Measurements from ENCODE around the gene SPAG17.

Gene SPAG17

DNA sequence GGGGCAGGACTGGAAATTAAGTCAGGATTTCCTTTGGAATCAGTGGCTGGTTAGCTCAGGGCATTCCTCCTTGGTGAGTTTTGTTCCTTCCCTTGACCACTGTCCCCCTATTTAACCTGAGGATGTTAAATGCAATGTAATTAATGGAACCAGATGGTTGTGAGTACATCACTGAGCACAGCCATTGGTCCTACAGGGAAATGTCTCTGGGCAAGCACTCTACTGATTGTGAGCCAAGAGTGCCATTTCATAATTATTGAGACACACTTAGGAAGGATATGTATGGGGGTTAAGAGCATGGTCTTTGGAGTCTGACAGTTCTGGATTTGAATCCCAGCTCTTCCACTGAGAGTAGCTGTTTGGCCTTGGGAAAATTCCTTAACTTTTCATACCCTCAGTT is 74.4 kb downstream of the SPAG17 start:
- Histone ChIP-seq H3K36me3 (no peaks in the 10 kb centered on the region), H3K27me3 (peaks cover 8% of the 10 kb centered on the region; the same call in 1 of the 2 replicates), H3K9me3 (no peaks in the 10 kb centered on the region), H3K4me1 (no peaks in the 10 kb centered on the region), H3K4me3 (ENCODE audit: low read depth, low read length) (no peak overlapping the region)
- TF ChIP-seq, protein P1, sequence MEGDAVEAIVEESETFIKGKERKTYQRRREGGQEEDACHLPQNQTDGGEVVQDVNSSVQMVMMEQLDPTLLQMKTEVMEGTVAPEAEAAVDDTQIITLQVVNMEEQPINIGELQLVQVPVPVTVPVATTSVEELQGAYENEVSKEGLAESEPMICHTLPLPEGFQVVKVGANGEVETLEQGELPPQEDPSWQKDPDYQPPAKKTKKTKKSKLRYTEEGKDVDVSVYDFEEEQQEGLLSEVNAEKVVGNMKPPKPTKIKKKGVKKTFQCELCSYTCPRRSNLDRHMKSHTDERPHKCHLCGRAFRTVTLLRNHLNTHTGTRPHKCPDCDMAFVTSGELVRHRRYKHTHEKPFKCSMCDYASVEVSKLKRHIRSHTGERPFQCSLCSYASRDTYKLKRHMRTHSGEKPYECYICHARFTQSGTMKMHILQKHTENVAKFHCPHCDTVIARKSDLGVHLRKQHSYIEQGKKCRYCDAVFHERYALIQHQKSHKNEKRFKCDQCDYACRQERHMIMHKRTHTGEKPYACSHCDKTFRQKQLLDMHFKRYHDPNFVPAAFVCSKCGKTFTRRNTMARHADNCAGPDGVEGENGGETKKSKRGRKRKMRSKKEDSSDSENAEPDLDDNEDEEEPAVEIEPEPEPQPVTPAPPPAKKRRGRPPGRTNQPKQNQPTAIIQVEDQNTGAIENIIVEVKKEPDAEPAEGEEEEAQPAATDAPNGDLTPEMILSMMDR (IDR thresholded peaks at IDR 0.05; ENCODE audit: low read depth, low read length) = no peak
- DNase-seq = no peak

DNA sequence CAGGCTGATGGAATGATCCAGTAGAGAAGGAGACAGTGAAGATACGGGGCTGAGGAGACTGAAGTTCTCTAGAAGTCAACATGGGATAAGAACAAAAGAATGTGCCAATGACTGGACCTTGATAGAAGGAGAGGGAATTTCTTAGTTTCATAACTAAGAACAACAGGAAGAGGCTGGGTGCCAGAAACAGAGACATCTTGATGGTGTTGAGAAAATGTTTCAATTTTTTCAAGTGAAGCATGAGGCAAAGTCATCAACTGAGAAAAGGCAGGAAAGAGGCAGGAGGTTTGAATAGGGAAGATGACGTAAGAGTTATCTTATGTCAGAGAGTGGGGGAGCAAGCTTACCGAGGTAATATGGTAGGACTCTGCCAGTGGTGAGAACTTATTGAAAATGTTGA is 80.1 kb downstream of the SPAG17 start:
- Histone ChIP-seq H3K4me1 (no peaks in the 10 kb centered on the region), H3K4me3 (ENCODE audit: low read depth, low read length) (no peak overlapping the region), H3K9me3 (no peaks in the 10 kb centered on the region), H3K27me3 (no peaks in the 10 kb centered on the region), H3K36me3 (no peaks in the 10 kb centered on the region)
- TF ChIP-seq, protein P1 (IDR thresholded peaks at IDR 0.05; ENCODE audit: low read depth, low read length) = no peak
- DNase-seq = no peak

DNA sequence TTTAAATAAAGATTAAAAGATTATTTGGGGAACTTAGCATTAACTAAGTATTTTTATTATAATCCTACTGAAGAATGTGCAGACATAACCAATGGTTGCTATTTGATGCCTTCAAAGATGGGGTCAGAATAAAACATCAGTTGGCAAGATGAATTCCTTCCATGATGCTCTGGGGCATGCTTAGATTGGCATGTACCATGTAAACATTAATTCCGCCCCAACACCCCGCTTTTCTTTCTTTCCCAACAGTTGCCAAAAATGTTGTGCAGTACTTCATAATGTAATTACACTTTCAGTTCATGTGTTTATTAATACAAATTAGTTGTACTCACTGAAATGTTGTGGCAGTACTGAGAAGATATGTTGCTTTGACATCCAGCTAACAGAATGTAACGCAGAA is 82.6 kb downstream of the SPAG17 start:
- DNase-seq = no peak
- TF ChIP-seq, protein P1 (IDR thresholded peaks at IDR 0.05; ENCODE audit: low read depth, low read length) = no peak
- H3K4me1 ChIP-seq = no peaks in the 10 kb centered on the region
- no peaks in the 10 kb centered on the region for H3K36me3 ChIP-seq
- no peak overlapping the region for H3K4me3 ChIP-seq (ENCODE audit: low read depth, low read length)
- H3K27me3 ChIP-seq = peaks cover 2% of the 10 kb centered on the region; the same call in 1 of the 2 replicates
- no peaks in the 10 kb centered on the region for H3K9me3 ChIP-seq

DNA sequence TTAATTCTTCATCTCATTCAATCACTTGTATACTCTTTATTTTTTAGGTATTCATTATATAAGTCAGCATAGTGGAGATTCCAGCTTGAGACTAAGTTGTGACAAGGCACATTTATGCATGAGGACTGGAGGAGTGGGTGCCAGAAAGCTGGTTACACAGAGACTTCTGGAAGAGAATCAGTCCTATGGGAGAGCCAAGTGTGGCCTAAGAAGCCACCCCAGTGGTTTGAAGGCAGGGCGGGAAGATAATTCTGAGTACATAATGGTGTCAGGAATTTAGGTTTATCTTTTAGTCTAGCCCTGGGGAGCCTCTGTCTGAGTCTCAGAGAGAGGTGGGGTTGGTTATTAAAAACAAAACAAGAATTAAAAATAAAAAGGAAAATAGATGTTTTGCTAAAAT is 83.0 kb downstream of the SPAG17 start:
- Histone ChIP-seq H3K36me3 (no peaks in the 10 kb centered on the region), H3K9me3 (no peaks in the 10 kb centered on the region), H3K4me1 (no peaks in the 10 kb centered on the region), H3K27me3 (peaks cover 2% of the 10 kb centered on the region; the same call in 1 of the 2 replicates), H3K4me3 (ENCODE audit: low read depth, low read length) (no peak overlapping the region)
- TF ChIP-seq, protein P1 (IDR thresholded peaks at IDR 0.05; ENCODE audit: low read depth, low read length) = no peak
- DNase-seq = no peak

DNA sequence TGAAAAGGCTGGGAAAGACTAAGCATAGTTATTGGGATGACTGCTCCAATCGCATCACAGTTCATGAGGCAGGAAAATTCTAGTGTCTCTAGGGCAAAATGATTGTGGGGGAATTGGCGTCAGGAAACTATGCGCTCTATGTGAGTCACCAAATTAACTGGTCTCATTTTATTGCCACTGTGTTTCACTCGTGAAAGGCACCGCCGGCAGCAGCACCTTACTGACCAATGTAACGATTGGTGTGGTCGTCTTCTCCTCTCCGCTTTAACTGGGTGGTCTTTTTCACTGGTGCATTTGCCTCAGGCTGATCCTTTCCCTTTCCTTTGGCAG is 83.5 kb downstream of the SPAG17 start:
- H3K4me1 ChIP-seq = no peaks in the 10 kb centered on the region
- H3K9me3 ChIP-seq = no peaks in the 10 kb centered on the region
- H3K36me3 ChIP-seq = no peaks in the 10 kb centered on the region
- TF ChIP-seq, protein P1 (IDR thresholded peaks at IDR 0.05; ENCODE audit: low read depth, low read length) = no peak
- peaks cover 2% of the 10 kb centered on the region; the same call in 1 of the 2 replicates for H3K27me3 ChIP-seq
- H3K4me3 ChIP-seq (ENCODE audit: low read depth, low read length) = no peak overlapping the region
- no peak for DNase-seq

DNA sequence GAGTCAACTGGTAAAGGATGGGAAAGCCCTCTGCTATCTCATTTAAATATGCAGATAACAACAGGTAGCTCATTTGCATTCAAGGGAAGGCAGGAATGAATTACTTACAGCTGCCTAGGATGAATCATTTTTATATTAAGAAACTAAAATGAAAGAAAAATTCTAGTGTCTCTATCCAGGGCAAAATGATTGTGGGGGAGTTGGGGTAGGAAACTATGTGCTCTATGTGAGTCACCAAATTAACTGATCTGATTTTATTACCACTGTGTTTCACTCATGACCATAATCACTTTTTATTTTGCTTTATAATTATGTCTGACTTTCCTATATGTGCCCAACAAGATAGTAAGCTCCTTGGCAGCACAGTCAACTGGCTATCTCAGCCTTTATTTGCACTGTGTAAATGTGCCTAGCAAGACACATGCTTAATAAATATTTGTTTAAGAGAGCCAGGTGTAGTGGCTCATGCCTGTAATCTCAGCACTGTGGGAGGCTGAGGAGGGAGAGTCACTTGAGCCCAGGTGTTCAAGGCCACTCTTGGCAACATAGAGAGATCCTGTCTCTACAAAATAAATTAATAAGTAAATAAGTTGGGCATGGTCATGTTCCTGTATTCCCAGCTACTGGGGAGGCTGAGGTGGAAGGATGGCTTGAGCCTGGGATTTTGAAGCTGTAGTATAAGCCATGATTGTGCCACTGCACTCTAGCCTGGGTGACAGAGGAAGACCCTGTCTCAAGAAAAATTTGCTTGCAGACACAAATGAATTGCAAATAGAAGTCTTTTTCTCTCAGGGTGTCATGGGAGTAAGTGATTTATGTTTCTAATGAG is 84.1 kb downstream of the SPAG17 start:
- Histone ChIP-seq H3K36me3 (no peaks in the 10 kb centered on the region), H3K27me3 (peaks cover 2% of the 10 kb centered on the region; the same call in 1 of the 2 replicates), H3K9me3 (no peaks in the 10 kb centered on the region), H3K4me1 (no peaks in the 10 kb centered on the region), H3K4me3 (ENCODE audit: low read depth, low read length) (no peak overlapping the region)
- TF ChIP-seq, protein P1 (IDR thresholded peaks at IDR 0.05; ENCODE audit: low read depth, low read length) = no peak
- no peak for DNase-seq

Measured in BE2C (cell line).